ENCODE data around the gene GDF10. TPM values are rescaled to one million over a fixed set of nuclear protein-coding genes. Genes with fewer than 3 reads are reported as not detected.

GDF10 gene
- total and polyA plus RNA-seq, 10 of the 15 experiments (the other 5 are each of a cell fraction or from before 2014, with no cell fraction given) = not detected

DNA sequence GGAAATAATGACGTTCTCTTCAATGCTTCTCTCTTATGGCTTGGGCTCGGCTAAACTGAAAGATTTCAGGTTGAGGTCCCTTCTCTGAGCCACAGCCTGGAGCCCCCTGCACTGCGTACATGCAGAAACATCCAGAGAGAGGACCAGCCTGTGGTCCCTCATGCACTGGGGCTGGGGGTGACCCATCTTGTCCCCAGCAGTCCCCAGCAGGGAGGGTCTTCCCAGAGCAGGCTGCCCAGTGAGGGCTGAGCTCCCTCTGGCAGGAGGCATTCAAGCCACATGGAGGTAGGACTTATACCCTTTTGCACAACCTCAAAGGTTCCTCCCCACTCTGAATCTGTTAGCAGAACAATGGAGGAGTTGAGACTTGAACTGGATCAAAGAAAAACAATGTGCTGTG lies 7.4 kb downstream of the GDF10 start (continued):
- TF ChIP-seq, protein P1, sequence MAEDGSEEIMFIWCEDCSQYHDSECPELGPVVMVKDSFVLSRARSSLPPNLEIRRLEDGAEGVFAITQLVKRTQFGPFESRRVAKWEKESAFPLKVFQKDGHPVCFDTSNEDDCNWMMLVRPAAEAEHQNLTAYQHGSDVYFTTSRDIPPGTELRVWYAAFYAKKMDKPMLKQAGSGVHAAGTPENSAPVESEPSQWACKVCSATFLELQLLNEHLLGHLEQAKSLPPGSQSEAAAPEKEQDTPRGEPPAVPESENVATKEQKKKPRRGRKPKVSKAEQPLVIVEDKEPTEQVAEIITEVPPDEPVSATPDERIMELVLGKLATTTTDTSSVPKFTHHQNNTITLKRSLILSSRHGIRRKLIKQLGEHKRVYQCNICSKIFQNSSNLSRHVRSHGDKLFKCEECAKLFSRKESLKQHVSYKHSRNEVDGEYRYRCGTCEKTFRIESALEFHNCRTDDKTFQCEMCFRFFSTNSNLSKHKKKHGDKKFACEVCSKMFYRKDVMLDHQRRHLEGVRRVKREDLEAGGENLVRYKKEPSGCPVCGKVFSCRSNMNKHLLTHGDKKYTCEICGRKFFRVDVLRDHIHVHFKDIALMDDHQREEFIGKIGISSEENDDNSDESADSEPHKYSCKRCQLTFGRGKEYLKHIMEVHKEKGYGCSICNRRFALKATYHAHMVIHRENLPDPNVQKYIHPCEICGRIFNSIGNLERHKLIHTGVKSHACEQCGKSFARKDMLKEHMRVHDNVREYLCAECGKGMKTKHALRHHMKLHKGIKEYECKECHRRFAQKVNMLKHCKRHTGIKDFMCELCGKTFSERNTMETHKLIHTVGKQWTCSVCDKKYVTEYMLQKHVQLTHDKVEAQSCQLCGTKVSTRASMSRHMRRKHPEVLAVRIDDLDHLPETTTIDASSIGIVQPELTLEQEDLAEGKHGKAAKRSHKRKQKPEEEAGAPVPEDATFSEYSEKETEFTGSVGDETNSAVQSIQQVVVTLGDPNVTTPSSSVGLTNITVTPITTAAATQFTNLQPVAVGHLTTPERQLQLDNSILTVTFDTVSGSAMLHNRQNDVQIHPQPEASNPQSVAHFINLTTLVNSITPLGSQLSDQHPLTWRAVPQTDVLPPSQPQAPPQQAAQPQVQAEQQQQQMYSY (CRISPR knock-in tag; IDR thresholded peaks at IDR 0.05) = no peak

DNA sequence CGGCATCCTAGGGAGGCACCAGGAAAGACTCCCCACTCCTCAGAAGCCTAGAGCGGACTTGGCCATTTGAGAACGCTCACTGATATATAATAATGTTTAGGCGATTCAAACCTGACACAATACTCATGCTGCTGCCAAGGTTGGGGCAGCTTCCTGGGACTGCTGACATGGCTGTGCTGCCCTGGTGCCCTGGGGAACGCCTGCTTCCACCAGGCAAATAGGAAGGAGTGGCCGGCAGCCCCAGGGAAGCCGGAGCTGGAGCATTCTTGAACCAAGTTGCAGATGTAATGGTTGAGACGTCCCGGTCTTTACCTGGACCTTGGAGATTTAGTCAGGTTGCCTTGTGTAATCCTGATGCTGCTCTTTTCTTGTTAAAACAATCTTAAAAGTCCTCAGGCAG lies 8.8 kb downstream of the GDF10 start:
- no peaks in the 10 kb centered on the region for H3K36me3 ChIP-seq (ENCODE audit: control insufficient read depth in 2 of 2, insufficient read depth in 2 of 2, low read length in 1 of 2)
- no TSS peak for BruUV-seq (replicated peaks)
- H3K4me3 ChIP-seq = no peak overlapping the region
- in situ Hi-C loops (cut with MboI) (loop anchor here (5.0 kb wide), 1 partner anchor 266 kb away; no protein-coding TSS in a partner anchor), intact Hi-C loops (cut with micrococcal nuclease; ENCODE audit: unreplicated experiment) (no loop called here)
- TF ChIP-seq, protein P2, sequence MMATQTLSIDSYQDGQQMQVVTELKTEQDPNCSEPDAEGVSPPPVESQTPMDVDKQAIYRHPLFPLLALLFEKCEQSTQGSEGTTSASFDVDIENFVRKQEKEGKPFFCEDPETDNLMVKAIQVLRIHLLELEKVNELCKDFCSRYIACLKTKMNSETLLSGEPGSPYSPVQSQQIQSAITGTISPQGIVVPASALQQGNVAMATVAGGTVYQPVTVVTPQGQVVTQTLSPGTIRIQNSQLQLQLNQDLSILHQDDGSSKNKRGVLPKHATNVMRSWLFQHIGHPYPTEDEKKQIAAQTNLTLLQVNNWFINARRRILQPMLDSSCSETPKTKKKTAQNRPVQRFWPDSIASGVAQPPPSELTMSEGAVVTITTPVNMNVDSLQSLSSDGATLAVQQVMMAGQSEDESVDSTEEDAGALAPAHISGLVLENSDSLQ (IDR thresholded peaks at IDR 0.05) = no peak
- TF ChIP-seq, protein P3, sequence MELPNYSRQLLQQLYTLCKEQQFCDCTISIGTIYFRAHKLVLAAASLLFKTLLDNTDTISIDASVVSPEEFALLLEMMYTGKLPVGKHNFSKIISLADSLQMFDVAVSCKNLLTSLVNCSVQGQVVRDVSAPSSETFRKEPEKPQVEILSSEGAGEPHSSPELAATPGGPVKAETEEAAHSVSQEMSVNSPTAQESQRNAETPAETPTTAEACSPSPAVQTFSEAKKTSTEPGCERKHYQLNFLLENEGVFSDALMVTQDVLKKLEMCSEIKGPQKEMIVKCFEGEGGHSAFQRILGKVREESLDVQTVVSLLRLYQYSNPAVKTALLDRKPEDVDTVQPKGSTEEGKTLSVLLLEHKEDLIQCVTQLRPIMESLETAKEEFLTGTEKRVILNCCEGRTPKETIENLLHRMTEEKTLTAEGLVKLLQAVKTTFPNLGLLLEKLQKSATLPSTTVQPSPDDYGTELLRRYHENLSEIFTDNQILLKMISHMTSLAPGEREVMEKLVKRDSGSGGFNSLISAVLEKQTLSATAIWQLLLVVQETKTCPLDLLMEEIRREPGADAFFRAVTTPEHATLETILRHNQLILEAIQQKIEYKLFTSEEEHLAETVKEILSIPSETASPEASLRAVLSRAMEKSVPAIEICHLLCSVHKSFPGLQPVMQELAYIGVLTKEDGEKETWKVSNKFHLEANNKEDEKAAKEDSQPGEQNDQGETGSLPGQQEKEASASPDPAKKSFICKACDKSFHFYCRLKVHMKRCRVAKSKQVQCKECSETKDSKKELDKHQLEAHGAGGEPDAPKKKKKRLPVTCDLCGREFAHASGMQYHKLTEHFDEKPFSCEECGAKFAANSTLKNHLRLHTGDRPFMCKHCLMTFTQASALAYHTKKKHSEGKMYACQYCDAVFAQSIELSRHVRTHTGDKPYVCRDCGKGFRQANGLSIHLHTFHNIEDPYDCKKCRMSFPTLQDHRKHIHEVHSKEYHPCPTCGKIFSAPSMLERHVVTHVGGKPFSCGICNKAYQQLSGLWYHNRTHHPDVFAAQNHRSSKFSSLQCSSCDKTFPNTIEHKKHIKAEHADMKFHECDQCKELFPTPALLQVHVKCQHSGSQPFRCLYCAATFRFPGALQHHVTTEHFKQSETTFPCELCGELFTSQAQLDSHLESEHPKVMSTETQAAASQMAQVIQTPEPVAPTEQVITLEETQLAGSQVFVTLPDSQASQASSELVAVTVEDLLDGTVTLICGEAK (IDR thresholded peaks at IDR 0.05; ENCODE audit: borderline replicate concordance) = no peak
- no peak for TF ChIP-seq SMAD1 (IDR thresholded peaks at IDR 0.05; ENCODE audit: low read depth, partially characterized antibody)
- no peak for TF ChIP-seq BMI1 (IDR thresholded peaks at IDR 0.05; ENCODE audit: borderline replicate concordance)
- no peak for TF ChIP-seq ZNF24 (IDR thresholded peaks at IDR 0.05)
- no peak for TF ChIP-seq HDAC6 (IDR thresholded peaks at IDR 0.05; ENCODE audit: unreplicated experiment)
- FAIRE-seq = no peak
- no peak overlapping the region for H3K4me2 ChIP-seq (ENCODE audit: control insufficient read depth, insufficient read depth)
- no peaks in the 10 kb centered on the region for H3K79me2 ChIP-seq (ENCODE audit: control insufficient read depth, insufficient read depth, low read length)
- H3K9ac ChIP-seq (ENCODE audit: control insufficient read depth, insufficient read depth, low read length) = no peak overlapping the region
- no peaks in the 10 kb centered on the region for H3K4me1 ChIP-seq (ENCODE audit: control insufficient read depth, insufficient read depth, low read length)
- no peak for ATAC-seq
- H4K20me1 ChIP-seq (ENCODE audit: control insufficient read depth, insufficient read depth) = no peaks in the 10 kb centered on the region
- POLR2A ChIA-PET = no interaction called here
- no peak overlapping the region for H2AFZ ChIP-seq (ENCODE audit: control insufficient read depth, low read depth, low read length)
- H3K27ac ChIP-seq (ENCODE audit: control insufficient read depth, insufficient read depth) = no peak overlapping the region
- WGBS (ENCODE audit: insufficient coverage, insufficient replicate concordance, low lambda C conversion rate, missing lambda C conversion rate) = 41% methylated on average over 9 of the region's 9 CpGs
- no peak for DNase-seq (ENCODE audit: low read depth, low spot score)
- H3K27me3 ChIP-seq (replicated peaks in 1 of 2; ENCODE audit: control insufficient read depth in 2 of 2, insufficient read depth in 2 of 2, low read length in 1 of 2) = no peaks in the 10 kb centered on the region; a peak in 1 of 4 replicates
- SMC1A ChIA-PET (ENCODE audit: uncharacterized antibody, unreplicated experiment) = interaction anchor here (4.4 kb wide), 1 partner anchor 283 kb away, joined by 20 read pairs; no protein-coding TSS in a partner anchor
- CTCF ChIA-PET = interaction anchor here (1.1 kb wide), 1 partner anchor 261 kb away, joined by 3 read pairs; no protein-coding TSS in a partner anchor
- no peaks in the 10 kb centered on the region for H3K9me3 ChIP-seq (replicated peaks; ENCODE audit: control insufficient read depth, insufficient read depth, low read length)
- RAD21 ChIA-PET (ENCODE audit: unreplicated experiment) = no interaction called here
